Umbilical cord (tissue), 2 donors: Measurements from ENCODE around the gene MSN. TPM values are rescaled to one million over a fixed set of nuclear protein-coding genes. Genes with fewer than 3 reads are reported as not detected.

ENCODE experiments used
- DNase-seq: peaks from one replicate; pipeline ENCODE4 v3.0.0-alpha.2; 2015; ENCODE audit warnings: low spot score
- total RNA-seq: library from RNA; depleted of rRNA; stranded (reverse); fragments of >200 nt; gene quantifications from one replicate; pipeline ENCODE4 v1.2.3, GENCODE V29; 2014; ENCODE audit warnings: low replicate concordance; ENCODE audit not compliant: insufficient read depth

MSN gene
- total RNA-seq, 1 donor from 2014 or later: 116 TPM

DNA sequence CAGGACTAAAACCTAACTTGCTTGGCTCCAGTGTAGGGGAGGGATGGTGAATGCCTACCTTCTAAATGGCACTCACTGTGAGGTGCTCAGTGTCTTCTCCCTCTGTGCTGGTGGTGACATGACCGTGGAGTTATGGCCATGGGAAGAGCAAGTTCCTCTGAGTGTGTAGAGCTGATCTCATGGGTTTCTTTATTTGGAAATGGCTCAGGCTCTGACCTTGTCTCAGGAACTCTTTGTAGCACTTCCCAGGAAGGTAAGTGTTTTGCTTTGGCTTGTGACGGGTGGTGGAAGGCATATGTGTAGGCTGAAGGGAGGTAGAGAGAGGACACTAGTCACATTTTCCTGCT lies 6.4 kb downstream of the MSN start:
- no peak for DNase-seq

GRCh38 chrX:65674204-65674893 lies 6.9 kb downstream of the MSN start:
- DNase-seq: no peak

- peak; percentile 72 for DNase-seq
These were observed 10.6 kb downstream of the MSN start for GRCh38 chrX:65677954-65678469.

GRCh38 chrX:65679071-65679540 lies 11.7 kb downstream of the MSN start:
- no peak for DNase-seq

DNA sequence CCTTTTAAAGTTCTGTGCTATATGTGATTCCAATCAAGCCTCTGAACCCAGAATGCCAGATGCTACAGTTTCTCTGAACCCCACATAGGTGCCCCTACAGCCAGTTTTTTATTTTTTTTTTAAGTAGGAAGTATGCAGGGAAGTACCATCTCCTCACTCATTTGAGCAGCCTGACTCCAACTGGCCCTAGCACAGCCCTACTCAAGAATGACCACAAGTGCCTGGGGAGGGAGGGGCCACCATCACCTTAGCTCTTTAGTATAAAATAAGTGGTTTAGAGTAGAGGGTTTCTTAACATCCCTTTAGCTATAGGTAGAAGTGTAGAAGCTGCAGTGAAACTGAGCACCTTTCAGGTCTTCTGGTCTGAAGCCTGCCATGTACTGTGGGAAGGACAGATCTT lies 14.4 kb downstream of the MSN start:
- no peak for DNase-seq

DNA sequence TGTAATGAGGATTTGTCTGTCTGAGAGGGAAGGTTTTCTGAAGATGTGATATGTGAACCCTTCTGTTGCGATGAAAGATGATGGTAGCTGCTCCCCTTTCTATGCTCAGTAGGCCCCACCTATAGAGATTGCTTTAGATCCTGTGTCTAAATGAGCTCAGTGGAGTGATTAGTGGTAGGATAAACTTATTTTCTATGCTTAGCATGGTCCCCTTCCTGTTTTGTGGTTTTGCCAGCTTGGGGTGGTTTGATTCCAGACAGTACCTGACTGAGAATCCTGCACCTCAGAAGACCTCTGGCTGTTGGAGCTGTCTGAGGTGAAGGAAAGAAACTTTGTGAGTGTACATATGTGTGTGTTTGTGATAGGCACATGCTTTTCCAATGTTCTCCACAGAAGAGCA lies 17.7 kb downstream of the MSN start:
- DNase-seq: no peak

- no peak for DNase-seq
These were observed 18.8 kb downstream of the MSN start for GRCh38 chrX:65686236-65686635.

- DNase-seq: no peak
These were observed 19.9 kb downstream of the MSN start for GRCh38 chrX:65687367-65687766.

- no peak for DNase-seq
These were observed 21.0 kb downstream of the MSN start for GRCh38 chrX:65688403-65688871.

- no peak for DNase-seq
These were observed 21.9 kb downstream of the MSN start for GRCh38 chrX:65689377-65689776.

- no peak for DNase-seq
These were observed 22.8 kb downstream of the MSN start for GRCh38 chrX:65690057-65690855.

DNA sequence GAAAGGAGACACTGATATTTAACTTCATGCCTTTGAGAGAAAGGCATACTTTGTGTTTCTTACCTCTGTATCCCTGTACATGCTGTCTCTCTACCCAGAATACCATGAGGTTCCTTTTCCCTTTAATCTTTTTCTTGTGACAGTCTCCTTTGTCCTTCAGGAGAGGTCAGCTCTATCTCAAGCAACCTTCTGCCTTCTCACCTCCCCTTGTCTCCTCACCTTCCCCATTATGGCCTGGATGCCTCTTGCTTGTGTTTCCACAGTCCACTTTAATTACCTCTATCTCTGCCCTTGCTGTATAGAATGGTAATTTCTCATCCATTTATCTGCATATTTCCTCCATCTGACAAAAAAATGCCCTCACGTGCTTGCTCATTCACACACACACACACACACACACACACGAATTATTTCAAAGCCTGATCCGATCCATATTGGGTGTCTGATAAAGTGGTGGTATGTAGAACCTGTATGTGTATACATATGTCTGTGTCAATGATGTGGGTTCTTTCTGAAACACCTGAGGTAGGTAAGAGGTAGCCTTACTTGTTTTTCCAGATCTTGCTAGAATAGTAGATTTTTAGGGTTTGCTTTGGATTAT lies 28.5 kb downstream of the MSN start:
- DNase-seq: no peak

DNA sequence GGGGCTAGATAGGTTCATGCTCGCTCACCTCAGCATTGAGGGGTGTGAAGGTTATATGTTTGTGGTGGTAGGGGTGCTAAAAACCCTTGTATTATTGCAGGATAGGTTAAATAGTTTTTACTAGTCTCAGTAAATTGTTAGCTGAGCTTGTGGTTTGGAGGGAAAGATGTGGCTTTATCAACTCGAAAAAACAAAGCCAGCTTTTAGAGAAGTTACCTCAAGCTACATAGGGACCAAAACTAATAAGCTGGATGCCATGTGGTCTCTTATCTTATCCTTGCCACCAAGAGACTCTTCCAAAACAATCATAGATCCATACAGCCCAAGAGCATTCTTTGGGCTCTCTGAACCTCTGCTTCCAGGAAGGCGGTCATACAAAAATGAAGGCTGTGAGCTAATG lies 29.2 kb downstream of the MSN start:
- DNase-seq: no peak

DNA sequence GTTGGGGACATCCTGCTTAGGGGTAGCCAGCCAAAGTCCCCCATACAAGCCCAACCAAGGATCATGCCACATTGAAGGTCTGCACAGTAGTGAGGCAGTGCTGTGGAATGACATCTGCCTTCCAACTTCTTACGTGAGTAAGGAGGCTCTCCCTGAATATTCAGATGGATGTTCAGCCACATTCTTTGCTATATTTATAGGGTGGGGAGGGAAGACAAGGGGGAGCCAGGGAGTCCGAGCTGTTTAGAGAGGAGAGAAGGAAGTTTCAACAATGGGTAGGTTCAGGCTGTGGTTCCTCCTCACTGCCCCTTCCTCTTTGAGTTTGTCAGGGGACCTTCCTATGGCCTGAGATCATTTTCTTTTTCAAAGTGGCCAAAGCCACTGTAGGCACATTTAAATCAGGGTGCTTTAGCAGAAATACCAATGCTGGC lies 29.8 kb downstream of the MSN start:
- peak; percentile 32 for DNase-seq

- DNase-seq: no peak
These were observed 30.7 kb downstream of the MSN start for GRCh38 chrX:65697915-65698796.

- DNase-seq: no peak
These were observed 35.5 kb downstream of the MSN start for GRCh38 chrX:65702956-65703355.

DNA sequence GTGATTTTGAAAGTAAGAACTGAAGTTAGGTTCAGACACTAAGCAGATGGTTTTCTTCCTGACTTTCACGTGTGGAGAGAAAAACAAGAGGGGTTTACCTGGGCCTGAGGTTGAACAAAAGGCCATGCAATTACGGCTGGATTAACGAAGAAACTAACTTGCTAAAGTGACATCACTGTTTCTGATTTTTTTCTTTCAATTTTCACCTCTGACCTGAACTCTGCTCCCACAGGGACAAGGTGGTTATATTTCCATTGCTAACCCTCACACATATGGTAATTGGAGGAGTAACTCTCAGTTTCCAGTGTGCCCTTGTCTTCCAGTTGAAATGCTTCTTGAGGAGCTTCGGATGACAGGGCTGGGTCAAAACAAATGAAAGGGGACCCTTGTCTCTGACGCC lies 38.0 kb downstream of the MSN start:
- no peak for DNase-seq

GRCh38 chrX:65706041-65706828 lies 38.8 kb downstream of the MSN start:
- peak; percentile 29 for DNase-seq

- DNase-seq: no peak
These were observed 39.7 kb downstream of the MSN start for GRCh38 chrX:65707151-65707550.

GRCh38 chrX:65712005-65712806 lies 44.8 kb downstream of the MSN start:
- DNase-seq: no peak
